Activated naive CD4-positive, alpha-beta T cell treated with Interleukin-2 at 50 U/mL for 16 hours (primary cell): ENCODE measurements around the gene HABP4.

ENCODE experiments used
- DNase-seq: peaks from one replicate; pipeline ENCODE4 v3.0.0-alpha.2; 2020

The HABP4 gene

GRCh38 chr9:96436063-96436455, 13.9 kb upstream of the HABP4 start:
- no peak for DNase-seq

GRCh38 chr9:96436456-96437126, 13.4 kb upstream of the HABP4 start:
- no peak for DNase-seq

GRCh38 chr9:96437454-96437853, 12.5 kb upstream of the HABP4 start:
- DNase-seq, result no peak

GRCh38 chr9:96440671-96441199, 9.2 kb upstream of the HABP4 start:
- DNase-seq, result no peak

GRCh38 chr9:96441798-96442445, 8.0 kb upstream of the HABP4 start:
- no peak for DNase-seq

GRCh38 chr9:96442491-96442890, 7.5 kb upstream of the HABP4 start:
- DNase-seq, result no peak

GRCh38 chr9:96447406-96447805, 2.6 kb upstream of the HABP4 start:
- no peak for DNase-seq

- no peak for DNase-seq
Observed at GRCh38 chr9:96448546-96449170, 1.3 kb upstream of the HABP4 start.

- DNase-seq, result no peak
Observed at GRCh38 chr9:96449523-96449844, 485 bp upstream of the HABP4 start.

GRCh38 chr9:96450613-96451528, 902 bp downstream of the HABP4 start:
- peak; percentile 39 for DNase-seq

GRCh38 chr9:96453625-96454024, 3.7 kb downstream of the HABP4 start:
- no peak for DNase-seq

- no peak for DNase-seq
Observed at GRCh38 chr9:96457266-96457665, 7.3 kb downstream of the HABP4 start.

GRCh38 chr9:96458226-96458625, 8.3 kb downstream of the HABP4 start:
- no peak for DNase-seq

- no peak for DNase-seq
Observed at GRCh38 chr9:96459268-96460007, 9.5 kb downstream of the HABP4 start.

GRCh38 chr9:96460470-96460869, 10.5 kb downstream of the HABP4 start:
- no peak for DNase-seq

GRCh38 chr9:96460882-96461281, 10.9 kb downstream of the HABP4 start:
- no peak for DNase-seq

GRCh38 chr9:96461336-96461735, 11.4 kb downstream of the HABP4 start:
- no peak for DNase-seq

GRCh38 chr9:96462541-96462940, 12.6 kb downstream of the HABP4 start:
- DNase-seq, result no peak

- DNase-seq, result no peak
Observed at GRCh38 chr9:96464426-96464825, 14.5 kb downstream of the HABP4 start.

- DNase-seq, result no peak
Observed at GRCh38 chr9:96467784-96468183, 17.8 kb downstream of the HABP4 start.

- no peak for DNase-seq
Observed at GRCh38 chr9:96476013-96476412, 26.0 kb downstream of the HABP4 start.

GRCh38 chr9:96476591-96476990, 26.6 kb downstream of the HABP4 start:
- DNase-seq, result no peak
